Fibroblast of upper back skin (primary cell): ENCODE results near the gene CREG1.

Experiments
- DNase-seq: peaks from one replicate; pipeline ENCODE4 v3.0.0-alpha.2; 2013

Gene CREG1

GRCh38 chr1:167502719-167503462 is 50.7 kb downstream of the CREG1 start:
- DNase-seq: no peak

GRCh38 chr1:167502192-167502551 is 51.4 kb downstream of the CREG1 start:
- no peak for DNase-seq

DNA sequence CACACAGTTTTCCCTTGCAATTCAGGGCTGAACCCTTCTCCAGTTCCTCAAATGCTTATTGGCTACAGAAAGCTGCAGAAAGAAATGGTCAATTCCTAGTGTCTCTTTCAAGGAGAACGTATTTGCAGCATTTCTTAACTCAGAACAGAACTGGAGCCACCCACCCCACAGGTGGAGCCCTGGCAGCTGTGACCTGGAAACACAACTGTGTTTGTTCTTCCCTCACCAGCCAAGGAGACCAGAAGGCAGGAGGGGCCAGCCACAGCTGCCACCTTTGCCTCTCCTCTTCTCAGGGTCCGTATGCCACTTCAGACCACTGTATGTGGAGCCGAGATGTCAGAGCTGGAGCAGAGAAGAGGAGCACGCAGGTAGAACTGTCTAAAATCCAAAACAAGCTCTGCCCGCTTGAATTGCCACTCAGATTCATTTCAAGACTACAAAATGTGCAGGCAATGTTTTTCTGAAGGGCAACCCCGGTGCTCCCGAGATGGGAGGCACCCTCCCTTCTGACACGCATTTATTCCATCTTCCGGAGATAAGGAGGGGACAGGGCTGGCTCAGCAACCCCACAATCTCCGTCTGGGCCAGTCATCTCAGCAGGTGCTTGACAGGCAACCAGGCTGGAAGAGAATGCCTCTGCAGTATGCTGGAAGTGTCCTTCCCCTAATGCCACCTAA is 51.9 kb downstream of the CREG1 start:
- DNase-seq: no peak

- no peak for DNase-seq
Observed at GRCh38 chr1:167500283-167500860, 53.2 kb downstream of the CREG1 start.

DNA sequence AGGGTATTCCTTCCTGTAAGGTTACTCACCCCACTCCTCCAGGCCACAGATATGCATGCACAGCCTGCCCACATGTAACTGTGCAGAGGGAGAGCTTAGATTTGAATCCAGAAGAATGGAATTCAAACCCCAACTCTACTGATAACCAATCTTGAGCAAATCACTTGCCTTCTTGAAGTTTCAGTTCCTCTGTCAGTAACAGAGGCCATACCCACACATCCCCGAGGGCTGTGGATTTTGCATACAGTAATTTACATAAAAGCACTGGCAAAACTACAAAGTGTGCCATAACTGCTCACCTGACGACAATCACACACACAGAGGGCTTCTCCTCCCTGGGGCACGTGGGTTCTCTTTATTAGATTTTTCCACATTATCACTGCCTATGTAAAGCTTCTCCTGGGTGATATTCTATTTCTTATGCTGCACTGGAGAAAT is 53.9 kb downstream of the CREG1 start:
- no peak for DNase-seq

- DNase-seq: no peak
Observed at GRCh38 chr1:167499106-167499505, 54.5 kb downstream of the CREG1 start.

DNA sequence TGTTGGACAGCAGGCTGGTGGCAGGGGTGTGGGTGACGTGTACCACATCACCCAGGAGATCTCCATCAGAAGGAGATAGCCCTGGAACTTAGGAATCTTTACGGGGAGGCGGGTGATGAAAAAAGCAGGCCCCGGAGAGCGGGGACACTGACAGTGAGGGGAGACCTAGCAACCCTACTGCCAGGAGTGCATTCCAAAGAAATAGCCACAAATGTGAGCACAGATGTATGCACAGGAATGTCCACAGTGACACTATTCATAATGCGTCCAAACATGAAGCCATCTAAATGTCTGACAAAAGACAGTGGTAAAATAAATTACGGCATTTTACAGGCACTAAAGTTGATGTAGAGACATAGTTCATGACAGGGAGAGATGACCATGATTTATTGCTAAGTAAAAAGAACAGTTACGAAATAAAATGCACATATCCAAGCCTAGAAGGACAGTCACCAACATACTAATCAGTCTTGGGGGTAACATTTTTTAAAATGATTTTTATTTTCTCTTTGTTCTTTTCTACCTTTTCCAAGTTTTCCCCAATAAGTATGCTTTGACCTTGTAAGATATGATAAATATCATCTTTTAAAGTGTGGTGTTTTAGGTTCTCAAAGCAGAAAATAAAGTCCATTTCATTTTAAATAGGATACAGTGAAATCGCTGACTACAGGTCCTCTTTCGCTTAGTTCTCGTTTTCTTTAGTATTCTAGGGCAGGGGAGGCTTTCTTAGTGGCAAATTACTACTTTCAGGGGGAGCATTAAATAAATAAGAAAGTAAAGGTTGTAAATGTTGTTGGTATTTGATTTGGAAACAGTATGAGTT is 56.6 kb downstream of the CREG1 start:
- DNase-seq: no peak

- DNase-seq: no peak
Observed at GRCh38 chr1:167493372-167493771, 60.2 kb downstream of the CREG1 start.

GRCh38 chr1:167492481-167492910 is 61.1 kb downstream of the CREG1 start:
- no peak for DNase-seq

DNA sequence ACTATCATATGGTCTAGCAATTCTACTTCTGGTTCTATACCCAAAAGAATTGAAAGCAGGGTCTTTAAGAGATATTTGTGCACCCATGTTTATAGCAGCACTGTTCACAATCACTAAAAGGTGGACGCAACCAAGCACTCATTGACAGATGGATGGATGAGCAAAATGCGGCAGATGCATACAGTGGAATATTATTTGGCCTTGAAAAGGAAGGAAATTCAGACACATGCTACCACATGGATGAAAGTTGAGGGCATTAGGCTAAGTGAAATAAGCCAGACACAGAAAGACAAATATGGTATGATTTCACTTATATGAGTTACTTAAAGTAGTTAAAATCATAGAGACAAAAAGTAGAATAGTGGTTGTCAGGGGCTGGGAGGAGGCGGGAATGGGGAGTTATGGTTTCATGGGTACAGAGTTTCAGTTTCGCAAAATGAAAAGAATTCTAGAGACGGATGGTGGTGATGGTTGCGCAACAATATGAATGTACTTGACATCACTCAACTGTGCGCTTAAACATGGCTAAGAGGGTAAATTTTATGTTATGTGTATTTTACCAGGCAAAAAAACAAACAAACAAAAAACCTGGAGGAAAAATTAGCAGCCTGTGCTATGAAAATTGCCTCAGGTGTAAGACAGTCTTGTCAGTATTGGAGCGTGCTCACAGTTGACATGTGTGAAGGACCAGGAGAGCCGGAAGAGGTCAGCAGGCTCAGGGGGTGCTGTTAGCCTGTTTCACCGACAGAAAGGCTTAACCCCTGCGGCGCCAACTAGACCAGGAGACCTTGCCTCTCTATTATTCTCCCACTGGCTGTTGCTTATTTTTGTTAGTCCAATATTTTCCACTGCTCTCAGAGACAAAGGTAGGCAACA is 61.7 kb downstream of the CREG1 start:
- DNase-seq: no peak
